Ovary (tissue), 9 donors: ENCODE measurements around the gene TMC2. TPM values are rescaled to one million over a fixed set of nuclear protein-coding genes. Genes with fewer than 3 reads are reported as not detected.

ENCODE experiments used
- DNase-seq, 5 donors: peaks; one replicate each; pipeline ENCODE4 v3.0.0-alpha.2; 2019 to 2020
- H3K27ac ChIP-seq, 2 donors: fragments of 200-600 bp; one replicate each; pipeline versions ENCODE4 v1.5.1 to v1.8.0; 2019 to 2022
- H3K27me3 ChIP-seq: fragments of 200-600 bp; one replicate; pipeline ENCODE4 v1.8.0; 2022
- H3K36me3 ChIP-seq: fragments of 200-600 bp; sonication (generic); one replicate; pipeline ENCODE4 v1.5.1; 2019
- H3K4me1 ChIP-seq: one replicate; pipeline ENCODE4 v1.8.1; 2013; ENCODE audit warnings: mild to moderate bottlenecking, moderate library complexity; ENCODE audit not compliant: insufficient read depth
- H3K4me3 ChIP-seq: fragments of 200-600 bp; sonication (generic); one replicate; pipeline ENCODE4 v1.5.1; 2017
- H3K9me3 ChIP-seq, 2 donors: fragments of 200-600 bp in 1 of 2; sonication (generic) in 1 of 2; one replicate each; pipeline versions ENCODE4 v1.5.1 to v1.8.1; 2013 to 2019; ENCODE audit warnings: mild to moderate bottlenecking in 1 of 2, moderate library complexity in 1 of 2
- CTCF ChIP-seq, 3 donors: fragments of 450-650 bp in 2 of 3; fragments of 200-600 bp in 1 of 3; IDR thresholded peaks; one replicate each; pipeline versions ENCODE4 v1.5.1 to v1.8.0; 2016 to 2022; ENCODE audit warnings: antibody characterized with exemption in 3 of 3, mild to moderate bottlenecking in 1 of 3
- EP300 ChIP-seq: sonication (generic); formaldehyde crosslinking; IDR thresholded peaks from one replicate; pipeline ENCODE4 v1.6.1; 2017; ENCODE audit warnings: antibody characterized with exemption
- POLR2A ChIP-seq: fragments of 450-650 bp; IDR thresholded peaks from one replicate; pipeline ENCODE4 v1.6.1; 2017; ENCODE audit warnings: antibody characterized with exemption, mild to moderate bottlenecking, moderate library complexity
- WGBS, 3 donors: extraction: QIAGEN DNeasy Blood & Tissue Kit in 1 of 3; methylation state at CpG; one replicate each; pipeline versions ENCODE4 v1.1.5 to v1.1.7; 2013 to 2017; 5-methylcytosine and 5-hydroxymethylcytosine counted together
- intact Hi-C, 4 donors: fragments of 100-400 bp; cut with DNase I; formaldehyde crosslinking; loops; one replicate each; pipeline versions ENCODE4 v1.11.0 to v1.15.1; 2022 to 2023
- polyA plus RNA-seq, 2 donors: library from polyadenylated mRNA; stranded (reverse); fragments of 200-250 nt in 1 of 2; fragments of 350-450 nt in 1 of 2; fragmentation: Illumina TruSeq in 1 of 2; extraction: RNeasy Lipid Tissue Mini Kit (QIAGEN cat#74804) in 1 of 2; gene quantifications; one replicate each; pipeline ENCODE4 v1.2.3, GENCODE V29; 2013 to 2014
- total RNA-seq, 7 donors: library from RNA; depleted of rRNA in 2 of 7; stranded (reverse); fragments of >200 nt in 2 of 7; fragmentation: NEBNext Ultra II Directional in 3 of 7; extraction: Animal tissue kit (Norgen Biotek cat#: 25700) in 3 of 7; gene quantifications; one replicate each; pipeline versions ENCODE4 v1.1.0 to v1.2.4, GENCODE V29; 2016 to 2023
- donor health status: DM: no; HTN: no; CAD: no; lungs with moderate emphysema.
- donor health status: DM: no; HTN: no; CAD: no.
- donor health status: Bipolar disorder and iron deficiency.
- donor health status: DM: yes; HTN: yes; CAD: no.
- donor health status: DM: no; HTN: no; CAD: no.
- donor health status: DM: yes; HTN: yes; CAD: no.

TMC2 gene
- total and polyA plus RNA-seq, 9 donors, result 0.07 to 0.38 (median 0.07) TPM; not detected in 4

DNA sequence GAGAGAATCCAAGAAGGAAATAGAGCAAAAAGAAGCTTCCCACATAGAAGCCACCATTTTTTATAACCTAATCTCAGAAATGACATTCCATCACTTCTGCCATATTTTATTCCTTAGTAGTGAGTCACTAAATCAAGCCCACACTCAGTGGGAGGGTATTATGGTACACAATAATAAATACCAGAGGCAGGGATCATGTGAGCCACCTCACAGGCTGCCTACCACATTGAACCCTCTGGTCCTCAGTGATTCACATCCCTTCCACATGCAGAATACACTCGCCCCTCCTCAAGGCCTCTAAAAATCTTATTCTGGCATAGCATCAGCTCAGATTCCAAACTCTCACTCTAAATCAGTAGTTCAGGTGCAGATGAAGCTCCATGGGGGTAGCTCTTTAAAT is 49.4 kb downstream of the TMC2 start:
- 35 to 66% (median 63%) methylated on average over 1 of the region's 1 CpG for WGBS, 3 donors
- Histone ChIP-seq H3K27ac (no peak overlapping the region), H3K4me3 (no peak overlapping the region), H3K4me1 (no peaks in the 10 kb centered on the region), H3K9me3 (no peaks in the 10 kb centered on the region), H3K27me3 (no peaks in the 10 kb centered on the region), H3K36me3 (no peaks in the 10 kb centered on the region)
- intact Hi-C loops, result no loop called here
- no peak for DNase-seq
- TF ChIP-seq EP300, result no peak

DNA sequence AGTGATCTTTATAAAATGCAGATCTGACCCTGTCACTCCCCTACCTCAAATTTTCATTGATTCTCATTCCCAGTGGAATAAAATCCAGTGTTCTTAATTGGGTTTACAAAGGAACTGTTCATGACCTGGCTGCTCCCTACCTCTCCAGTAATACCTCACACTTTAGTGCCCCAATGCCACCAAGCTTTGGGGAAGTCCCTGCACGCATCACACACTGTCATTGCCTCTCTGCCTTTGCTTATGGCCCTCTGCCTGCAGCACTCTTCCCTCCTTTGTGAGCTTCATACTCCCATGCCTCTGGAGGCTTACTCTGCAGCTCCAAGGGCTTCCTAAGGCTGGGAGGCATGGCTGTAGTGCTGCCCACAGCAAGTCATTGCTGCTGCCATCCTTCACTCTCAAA is 57.4 kb downstream of the TMC2 start:
- no peak overlapping the region for H3K4me3 ChIP-seq
- H3K27me3 ChIP-seq, result no peaks in the 10 kb centered on the region
- DNase-seq, result no peak
- no peaks in the 10 kb centered on the region for H3K36me3 ChIP-seq
- no peak for TF ChIP-seq EP300
- no peak for TF ChIP-seq POLR2A
- no peak for TF ChIP-seq CTCF (IDR thresholded peaks at IDR 0.05)
- no peaks in the 10 kb centered on the region for H3K9me3 ChIP-seq
- WGBS, 3 donors, result 73 to 77% (median 75%) methylated on average over 1 of the region's 1 CpG
- H3K4me1 ChIP-seq, result no peaks in the 10 kb centered on the region
- no peak overlapping the region for H3K27ac ChIP-seq
- intact Hi-C loops, result no loop called here

DNA sequence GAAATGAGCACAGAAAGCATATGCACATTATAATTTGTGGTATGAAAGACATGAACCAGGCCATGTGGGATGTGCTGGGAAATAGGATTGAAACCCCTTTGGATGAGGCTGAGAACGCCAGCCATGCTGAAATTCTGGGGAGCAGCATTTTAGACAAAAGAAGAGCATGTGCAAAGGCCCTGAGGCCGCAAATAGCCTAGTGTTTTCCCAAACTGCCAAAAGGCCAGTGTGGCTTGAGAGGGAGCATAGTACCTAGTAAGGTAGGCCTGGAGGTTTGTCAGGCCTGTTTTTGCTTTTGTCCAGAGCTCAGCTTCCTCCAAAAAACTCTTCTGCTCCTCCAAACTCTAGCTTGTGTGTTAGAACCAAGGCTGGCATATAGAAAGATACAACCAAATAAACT is 58.7 kb downstream of the TMC2 start:
- Histone ChIP-seq H3K36me3 (no peaks in the 10 kb centered on the region), H3K4me1 (no peaks in the 10 kb centered on the region), H3K9me3 (no peaks in the 10 kb centered on the region), H3K4me3 (no peak overlapping the region), H3K27ac (no peak overlapping the region), H3K27me3 (no peaks in the 10 kb centered on the region)
- no peak for TF ChIP-seq EP300
- TF ChIP-seq POLR2A, result no peak
- TF ChIP-seq CTCF (IDR thresholded peaks at IDR 0.05), result no peak
- intact Hi-C loops, result no loop called here
- no peak for DNase-seq
- WGBS, 3 donors, result 78 to 86% (median 85%) methylated on average over 2 of the region's 2 CpGs

DNA sequence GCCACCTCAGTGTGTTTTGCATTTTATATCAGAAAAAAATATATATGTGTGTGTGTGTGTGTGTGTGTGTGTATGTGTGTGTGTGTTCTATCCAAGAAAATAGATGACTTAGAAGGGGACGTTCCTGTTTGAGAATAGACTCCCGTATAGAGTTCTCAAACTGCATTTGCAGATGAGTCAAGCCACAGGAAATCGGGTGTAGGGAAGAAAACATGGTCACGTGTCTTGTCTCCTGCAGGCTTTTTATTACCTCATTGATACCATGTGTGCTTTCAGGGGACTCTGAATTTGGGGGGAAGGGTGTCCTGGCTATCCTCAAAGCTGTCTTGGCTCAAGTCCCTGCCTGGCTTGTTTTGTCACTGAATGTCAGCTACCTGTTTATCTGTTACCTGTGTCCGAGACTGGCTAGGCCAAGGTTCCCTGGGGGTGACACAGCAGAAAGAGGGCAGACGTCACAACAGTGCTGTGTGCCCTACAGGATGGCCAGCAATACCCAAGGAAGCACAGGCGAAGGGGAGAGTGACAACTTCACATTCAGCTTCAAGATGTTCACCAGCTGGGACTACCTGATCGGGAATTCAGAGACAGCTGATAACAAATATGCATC is 60.4 kb downstream of the TMC2 start:
- H3K4me3 ChIP-seq, result no peak overlapping the region
- H3K4me1 ChIP-seq, result no peaks in the 10 kb centered on the region
- H3K9me3 ChIP-seq, result no peaks in the 10 kb centered on the region
- no peaks in the 10 kb centered on the region for H3K27me3 ChIP-seq
- H3K36me3 ChIP-seq, result no peaks in the 10 kb centered on the region
- TF ChIP-seq EP300, result no peak
- intact Hi-C loops, result no loop called here
- H3K27ac ChIP-seq, result no peak overlapping the region
- DNase-seq, result no peak
- 40 to 50% (median 45%) methylated on average over 8 of the region's 8 CpGs for WGBS, 3 donors

GRCh38 chr20:2599288-2600006 is 63.1 kb downstream of the TMC2 start:
- no peak for TF ChIP-seq CTCF (IDR thresholded peaks at IDR 0.05)
- TF ChIP-seq EP300, result no peak
- Histone ChIP-seq H3K27ac (no peak overlapping the region), H3K4me1 (no peaks in the 10 kb centered on the region), H3K36me3 (no peaks in the 10 kb centered on the region), H3K27me3 (no peaks in the 10 kb centered on the region), H3K4me3 (no peak overlapping the region), H3K9me3 (no peaks in the 10 kb centered on the region)
- no peak for DNase-seq
- WGBS, 3 donors, result 16 to 30% (median 23%) methylated on average over 5 of the region's 5 CpGs
- intact Hi-C loops, result no loop called here
